Mesodermal cell (in vitro differentiated cells): ENCODE measurements around the gene TAF11L12. TPM values are rescaled to one million over a fixed set of nuclear protein-coding genes. Genes with fewer than 3 reads are reported as not detected.
"Not testable (repeated sequence)": the region's sequence is repeated elsewhere in the genome, so short reads cannot be mapped to it uniquely, and the experiment has no call there.

Source experiments
- H3K27ac ChIP-seq: 2 replicates; pipeline ENCODE4 v1.7.0; 2013; ENCODE audit warnings: mild to moderate bottlenecking, low read depth, low read length, moderate library complexity; ENCODE audit not compliant: severe bottlenecking
- H3K36me3 ChIP-seq: 2 replicates; pipeline ENCODE4 v1.7.1; 2013; ENCODE audit warnings: mild to moderate bottlenecking, low read length, moderate library complexity; ENCODE audit not compliant: control insufficient read depth, insufficient read depth
- H3K4me1 ChIP-seq: one replicate; pipeline ENCODE4 v1.7.1; 2013; ENCODE audit warnings: mild to moderate bottlenecking, low read length; ENCODE audit not compliant: insufficient read depth, control insufficient read depth, poor library complexity, severe bottlenecking
- H3K4me3 ChIP-seq: 2 replicates; pipeline ENCODE4 v1.7.0; 2013; ENCODE audit warnings: low read length, control low read depth, mild to moderate bottlenecking; ENCODE audit not compliant: insufficient read depth, poor library complexity, severe bottlenecking; ENCODE audit errors: extremely low read depth
- H3K9me3 ChIP-seq: 2 replicates; pipeline ENCODE4 v1.7.1; 2013; ENCODE audit warnings: mild to moderate bottlenecking, low read length, moderate library complexity; ENCODE audit not compliant: control insufficient read depth
- WGBS, 2 experiments: methylation state at CpG; one replicate each; pipeline ENCODE4 v1.1.5; 2013; ENCODE audit warnings: missing lambda C conversion rate in 2 of 2; ENCODE audit not compliant: insufficient coverage in 2 of 2; 5-methylcytosine and 5-hydroxymethylcytosine counted together
- polyA plus RNA-seq, 2 experiments: library from polyadenylated mRNA; stranded (reverse); fragments of 50-300 nt; gene quantifications; one replicate each; pipeline ENCODE4 v1.2.3, GENCODE V29; 2013

TAF11L12 gene
- not detected for polyA plus RNA-seq (2013, experiment 1 of 2)
- not detected for polyA plus RNA-seq (2013, experiment 2 of 2)

GRCh38 chr5:17610092-17610491 is at the start of gene TAF11L12:
TSS of gene TAF11L12 (plus strand) at chr5:17610392.
- not testable (repeated sequence) for H3K9me3 ChIP-seq, H3K4me3 ChIP-seq, H3K36me3 ChIP-seq, H3K4me1 ChIP-seq, H3K27ac ChIP-seq
- 80% methylated on average over 2 of the region's 2 CpGs; no CpG with 5 or more reads in 1 of the 2 experiments for WGBS, 2 experiments

GRCh38 chr5:17585658-17586057 is 24.5 kb upstream of the TAF11L12 start, which contains the start of gene TAF11L7:
TSS of gene TAF11L7 (minus strand) at chr5:17585758.
- H3K4me3 ChIP-seq, H3K27ac ChIP-seq, H3K9me3 ChIP-seq, H3K36me3 ChIP-seq, H3K4me1 ChIP-seq: not testable (repeated sequence)
- WGBS, 2 experiments = no CpG with 5 or more reads among the region's 16 CpGs

- not testable (repeated sequence) for H3K9me3 ChIP-seq, H3K27ac ChIP-seq, H3K4me3 ChIP-seq, H3K36me3 ChIP-seq, H3K4me1 ChIP-seq
- no CpG with 5 or more reads among the region's 16 CpGs for WGBS, 2 experiments
These were observed 19.3 kb upstream of the TAF11L12 start, which contains the start of gene TAF11L8 for GRCh38 chr5:17590860-17591259. TSS of gene TAF11L8 (minus strand) at chr5:17590960.

- H3K4me3 ChIP-seq, H3K9me3 ChIP-seq, H3K4me1 ChIP-seq, H3K27ac ChIP-seq, H3K36me3 ChIP-seq: not testable (repeated sequence)
- no CpG with 5 or more reads among the region's 15 CpGs for WGBS, 2 experiments
These were observed 15.9 kb upstream of the TAF11L12 start, which contains the start of gene TAF11L9 for GRCh38 chr5:17594255-17594654. TSS of gene TAF11L9 (minus strand) at chr5:17594394.

DNA sequence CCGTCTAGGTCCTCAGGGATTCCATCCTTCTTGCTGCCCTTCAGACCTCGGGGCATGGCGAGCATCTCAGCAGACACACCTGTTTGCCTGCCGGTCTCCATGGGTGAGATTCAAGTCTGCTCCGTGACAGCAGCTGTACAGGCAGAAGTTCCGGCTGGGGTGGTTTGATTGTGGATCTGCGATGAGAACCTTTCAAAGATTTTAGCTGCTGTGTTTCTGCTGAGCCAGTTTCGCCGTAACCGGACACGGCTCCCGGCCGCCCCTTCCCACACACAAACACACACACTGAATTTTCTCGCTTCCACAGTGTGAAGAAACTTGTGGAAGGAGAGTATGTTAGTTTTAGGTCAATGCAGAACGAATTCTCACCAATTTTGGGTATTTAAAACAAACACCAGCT is 12.5 kb upstream of the TAF11L12 start, which contains the start of gene TAF11L10:
TAF11L10 (minus strand) TSS at position 101 of the 400 bp plus-strand sequence.
- no CpG with 5 or more reads among the region's 15 CpGs for WGBS, 2 experiments
- H3K9me3 ChIP-seq, H3K4me1 ChIP-seq, H3K27ac ChIP-seq, H3K36me3 ChIP-seq, H3K4me3 ChIP-seq: not testable (repeated sequence)

DNA sequence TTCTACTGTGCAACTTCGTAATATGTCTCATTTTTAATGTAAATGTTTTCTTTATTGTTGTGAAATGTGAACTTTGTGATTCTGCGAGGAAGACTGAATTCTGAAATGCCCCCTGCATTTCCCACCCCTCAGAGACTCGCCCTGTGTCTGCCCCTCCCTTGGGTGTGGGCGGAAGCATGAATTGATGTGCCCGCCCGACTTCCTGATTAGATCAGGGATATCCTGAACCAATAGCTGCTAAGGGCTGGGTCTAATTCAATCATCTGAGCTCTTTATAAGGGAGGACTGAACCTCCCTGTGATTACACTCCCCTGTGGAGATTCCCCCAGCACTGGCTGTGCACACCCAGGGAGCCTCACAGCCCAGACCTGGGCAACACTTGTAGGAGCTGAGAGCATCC is 6.3 kb upstream of the TAF11L12 start, which contains the start of gene TAF11L11:
TAF11L11 (plus strand) TSS at position 304 of the 400 bp plus-strand sequence.
- H3K36me3 ChIP-seq, H3K9me3 ChIP-seq, H3K4me1 ChIP-seq, H3K27ac ChIP-seq, H3K4me3 ChIP-seq: not testable (repeated sequence)
- WGBS, 2 experiments = 94% methylated on average over 3 of the region's 6 CpGs; no CpG with 5 or more reads in 1 of the 2 experiments

- Histone ChIP-seq H3K36me3 (no peaks in the 10 kb centered on the region), H3K9me3 (no peaks in the 10 kb centered on the region), H3K4me1 (no peaks in the 10 kb centered on the region), H3K4me3 (no peak overlapping the region), H3K27ac (no peak overlapping the region)
- WGBS, 2 experiments = 90% methylated on average over 2 of the region's 14 CpGs; no CpG with 5 or more reads in 1 of the 2 experiments
These were observed 5.2 kb upstream of the TAF11L12 start for GRCh38 chr5:17604951-17605350.

DNA sequence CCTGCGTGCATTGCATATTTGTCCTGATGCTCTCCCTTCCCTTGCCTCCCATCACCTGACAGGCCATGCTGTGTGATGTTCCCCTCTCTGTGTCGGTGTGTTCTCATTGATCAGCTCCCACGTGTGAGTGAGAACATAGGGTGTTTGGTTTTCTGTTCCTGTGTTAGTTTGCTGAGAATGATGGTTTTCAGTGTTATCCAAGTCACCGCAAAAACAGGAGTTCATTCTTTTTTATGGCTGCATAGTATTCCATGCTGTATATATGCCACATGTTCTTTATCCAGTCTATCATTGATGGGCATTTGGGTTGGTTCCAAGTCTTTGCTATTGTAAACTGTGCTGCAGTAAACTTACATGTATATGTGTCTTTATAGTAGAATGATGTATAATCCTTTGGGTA is 2.7 kb upstream of the TAF11L12 start:
- H3K4me3 ChIP-seq, H3K4me1 ChIP-seq, H3K27ac ChIP-seq, H3K36me3 ChIP-seq, H3K9me3 ChIP-seq: not testable (repeated sequence)
- WGBS, 2 experiments = 83 to 86% methylated on average over 1 of the region's 4 CpGs

GRCh38 chr5:17614872-17615605 is 4.8 kb downstream of the TAF11L12 start:
- H3K27ac ChIP-seq = no peak overlapping the region
- no peaks in the 10 kb centered on the region for H3K36me3 ChIP-seq
- H3K9me3 ChIP-seq = no peaks in the 10 kb centered on the region
- H3K4me3 ChIP-seq = no peak overlapping the region
- H3K4me1 ChIP-seq = no peaks in the 10 kb centered on the region
- 93 to 96% methylated on average over 10 to 11 of the region's 17 CpGs for WGBS, 2 experiments

- H3K9me3 ChIP-seq = no peaks in the 10 kb centered on the region
- H3K36me3 ChIP-seq = no peaks in the 10 kb centered on the region
- WGBS, 2 experiments = 89 to 90% methylated on average over 2 of the region's 3 CpGs
- H3K4me1 ChIP-seq = no peaks in the 10 kb centered on the region
- H3K4me3 ChIP-seq = no peak overlapping the region
- no peak overlapping the region for H3K27ac ChIP-seq
These were observed 9.2 kb downstream of the TAF11L12 start for GRCh38 chr5:17619354-17619753.

GRCh38 chr5:17620627-17621026 is 10.4 kb downstream of the TAF11L12 start:
- no peaks in the 10 kb centered on the region for H3K9me3 ChIP-seq
- no peaks in the 10 kb centered on the region for H3K36me3 ChIP-seq
- 72 to 84% methylated on average over 11 to 15 of the region's 17 CpGs for WGBS, 2 experiments
- no peak overlapping the region for H3K27ac ChIP-seq
- no peaks in the 10 kb centered on the region for H3K4me1 ChIP-seq
- H3K4me3 ChIP-seq = no peak overlapping the region
